ENCODE results near the gene COL4A2. TPM values are rescaled to one million over a fixed set of nuclear protein-coding genes. Genes with fewer than 3 reads are reported as not detected.

COL4A2 gene
- total RNA-seq, 6 donors from 2014 or later, result 169 to 458 (median 258) TPM

DNA sequence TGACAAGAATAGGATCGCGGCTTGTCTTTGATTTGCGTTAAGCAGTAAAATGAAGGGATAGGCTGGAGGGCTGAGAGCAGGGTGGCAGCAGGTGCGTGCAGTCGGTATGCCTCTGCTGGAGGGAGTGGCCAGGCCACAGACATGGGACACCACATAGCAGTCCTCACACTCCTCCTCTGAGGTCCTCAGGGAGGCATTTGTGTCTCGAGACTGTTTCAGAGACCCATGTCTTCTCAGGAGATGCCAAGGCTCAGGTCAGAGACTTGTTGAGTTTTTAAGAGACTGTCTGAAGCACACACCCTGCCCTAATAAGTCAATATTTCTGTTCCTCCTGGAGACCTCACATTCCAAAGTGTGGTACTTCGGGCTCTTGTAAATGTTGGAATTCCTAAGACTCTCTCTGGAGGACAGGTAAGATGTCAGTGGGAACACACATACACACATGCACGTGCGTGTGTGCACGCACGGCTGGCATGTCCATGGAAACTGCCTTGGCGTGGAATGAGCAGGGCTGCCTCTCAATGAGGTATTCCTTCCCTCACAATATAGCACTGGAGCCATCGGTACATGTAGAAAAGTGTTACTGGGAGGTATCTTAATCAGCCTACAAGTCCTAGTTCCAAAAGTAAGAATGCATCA is 46.4 kb downstream of the COL4A2 start:
- Histone ChIP-seq H3K27ac (peak overlapping the region; percentile 28 to 51 (median 42)), H3K4me1 (peaks cover 0 to 41% (median 20%) of the 10 kb centered on the region in 4 donors), H3K4me3 (no peak overlapping the region), H3K27me3 (no peaks in the 10 kb centered on the region), H3K9me3 (no peaks in the 10 kb centered on the region), H3K36me3 (peaks cover 0 to 14% (median 3%) of the 10 kb centered on the region in 4 donors)
- TF ChIP-seq POLR2A (IDR thresholded peaks at IDR 0.05) (no peak), EP300 (IDR thresholded peaks at IDR 0.05) (peak in 2 of 4 donors; percentile 14 to 43), POLR2AphosphoS5 (IDR thresholded peaks at IDR 0.05) (no peak)
- ATAC-seq (ENCODE audit: low FRiP score in 2 of 2) (peak; percentile 49 to 84), DNase-seq (no peak)
- 74 to 79% methylated on average over 12 to 13 of the region's 13 CpGs for WGBS, 2 donors

- no peak for ATAC-seq (ENCODE audit: low FRiP score in 2 of 2)
- Histone ChIP-seq H3K9me3 (no peaks in the 10 kb centered on the region), H3K4me3 (no peak overlapping the region), H3K4me1 (peaks cover 0 to 33% (median 20%) of the 10 kb centered on the region in 4 donors), H3K36me3 (peaks cover 0 to 17% (median 5%) of the 10 kb centered on the region in 4 donors), H3K27me3 (no peaks in the 10 kb centered on the region), H3K27ac (no peak overlapping the region)
- DNase-seq, result no peak
- TF ChIP-seq POLR2A (IDR thresholded peaks at IDR 0.05), result no peak
- TF ChIP-seq, protein P1, sequence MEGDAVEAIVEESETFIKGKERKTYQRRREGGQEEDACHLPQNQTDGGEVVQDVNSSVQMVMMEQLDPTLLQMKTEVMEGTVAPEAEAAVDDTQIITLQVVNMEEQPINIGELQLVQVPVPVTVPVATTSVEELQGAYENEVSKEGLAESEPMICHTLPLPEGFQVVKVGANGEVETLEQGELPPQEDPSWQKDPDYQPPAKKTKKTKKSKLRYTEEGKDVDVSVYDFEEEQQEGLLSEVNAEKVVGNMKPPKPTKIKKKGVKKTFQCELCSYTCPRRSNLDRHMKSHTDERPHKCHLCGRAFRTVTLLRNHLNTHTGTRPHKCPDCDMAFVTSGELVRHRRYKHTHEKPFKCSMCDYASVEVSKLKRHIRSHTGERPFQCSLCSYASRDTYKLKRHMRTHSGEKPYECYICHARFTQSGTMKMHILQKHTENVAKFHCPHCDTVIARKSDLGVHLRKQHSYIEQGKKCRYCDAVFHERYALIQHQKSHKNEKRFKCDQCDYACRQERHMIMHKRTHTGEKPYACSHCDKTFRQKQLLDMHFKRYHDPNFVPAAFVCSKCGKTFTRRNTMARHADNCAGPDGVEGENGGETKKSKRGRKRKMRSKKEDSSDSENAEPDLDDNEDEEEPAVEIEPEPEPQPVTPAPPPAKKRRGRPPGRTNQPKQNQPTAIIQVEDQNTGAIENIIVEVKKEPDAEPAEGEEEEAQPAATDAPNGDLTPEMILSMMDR (IDR thresholded peaks at IDR 0.05), result no peak
- no peak for TF ChIP-seq EP300 (IDR thresholded peaks at IDR 0.05)
- no peak for TF ChIP-seq POLR2AphosphoS5 (IDR thresholded peaks at IDR 0.05)
- WGBS, 2 donors, result 70 to 72% methylated on average over 6 of the region's 6 CpGs
Observed at GRCh38 chr13:110354123-110354627, 47.1 kb downstream of the COL4A2 start.

- H3K27me3 ChIP-seq, result no peaks in the 10 kb centered on the region
- ATAC-seq (ENCODE audit: low FRiP score in 2 of 2), result no peak
- TF ChIP-seq, protein P1 (IDR thresholded peaks at IDR 0.05), result no peak
- TF ChIP-seq EP300 (IDR thresholded peaks at IDR 0.05), result no peak
- no peak for TF ChIP-seq POLR2A (IDR thresholded peaks at IDR 0.05)
- no peak for TF ChIP-seq POLR2AphosphoS5 (IDR thresholded peaks at IDR 0.05)
- peaks cover 3 to 33% (median 22%) of the 10 kb centered on the region in 4 donors for H3K4me1 ChIP-seq
- no peaks in the 10 kb centered on the region for H3K9me3 ChIP-seq
- H3K36me3 ChIP-seq, result peaks cover 0 to 18% (median 5%) of the 10 kb centered on the region in 4 donors
- 82 to 83% methylated on average over 4 to 5 of the region's 5 CpGs for WGBS, 2 donors
- no peak overlapping the region for H3K4me3 ChIP-seq
- peak overlapping the region in 1 of 4 donors; percentile 42 for H3K27ac ChIP-seq
- peak in 1 of 2 donors; percentile 37 for DNase-seq
Observed at GRCh38 chr13:110354715-110355473, 47.8 kb downstream of the COL4A2 start.

GRCh38 chr13:110356362-110356761 is 49.3 kb downstream of the COL4A2 start:
- WGBS, 2 donors, result 70 to 81% methylated on average over 12 of the region's 12 CpGs
- Histone ChIP-seq H3K9me3 (no peaks in the 10 kb centered on the region), H3K36me3 (peaks cover 0 to 18% (median 5%) of the 10 kb centered on the region in 4 donors), H3K27ac (no peak overlapping the region), H3K4me3 (no peak overlapping the region), H3K4me1 (peaks cover 18 to 38% (median 29%) of the 10 kb centered on the region in 4 donors), H3K27me3 (no peaks in the 10 kb centered on the region)
- ATAC-seq (ENCODE audit: low FRiP score in 2 of 2), result no peak
- no peak for TF ChIP-seq POLR2AphosphoS5 (IDR thresholded peaks at IDR 0.05)
- TF ChIP-seq POLR2A (IDR thresholded peaks at IDR 0.05), result no peak
- TF ChIP-seq EP300 (IDR thresholded peaks at IDR 0.05), result no peak
- TF ChIP-seq, protein P1 (IDR thresholded peaks at IDR 0.05), result no peak
- no peak for DNase-seq

GRCh38 chr13:110358381-110358780 is 51.3 kb downstream of the COL4A2 start:
- TF ChIP-seq, protein P1 (IDR thresholded peaks at IDR 0.05), result no peak
- TF ChIP-seq POLR2A (IDR thresholded peaks at IDR 0.05), result no peak
- TF ChIP-seq EP300 (IDR thresholded peaks at IDR 0.05), result no peak
- no peak for TF ChIP-seq POLR2AphosphoS5 (IDR thresholded peaks at IDR 0.05)
- no peak for DNase-seq
- ATAC-seq (ENCODE audit: low FRiP score in 2 of 2), result no peak
- 95 to 96% methylated on average over 4 of the region's 4 CpGs for WGBS, 2 donors
- H3K4me1 ChIP-seq, result peaks cover 24 to 41% (median 30%) of the 10 kb centered on the region in 4 donors
- H3K9me3 ChIP-seq, result no peaks in the 10 kb centered on the region
- H3K4me3 ChIP-seq, result no peak overlapping the region
- H3K36me3 ChIP-seq, result peaks cover 0 to 23% (median 5%) of the 10 kb centered on the region in 4 donors
- H3K27ac ChIP-seq, result no peak overlapping the region
- H3K27me3 ChIP-seq, result no peaks in the 10 kb centered on the region
